Stimulated activated naive B cell treated with anti-CD40 and anti-IgM and Interleukin-4, amounts not matched to agents 10 μg/mL and 1 μg/mL and 100 μg/mL, for 72 hours (primary cell): ENCODE data around the gene PRKAR2A.
A peak's percentile ranks its signal among the peaks of the same experiment; 100 is the strongest.
"Not testable (repeated sequence)": the region's sequence is repeated elsewhere in the genome, so short reads cannot be mapped to it uniquely, and the experiment has no call there.

Experiments used
- ATAC-seq, 2 donors: fragments of 150-1000 bp; cut with Tn5 transposase; replicated peaks; 2 replicates each; pipeline ENCODE4 v1.10.0; 2021; ENCODE audit warnings: moderate library complexity in 1 of 2
- DNase-seq: peaks from one replicate; pipeline ENCODE4 v3.0.0; 2021
- H3K27ac Mint-ChIP-seq: one replicate; pipeline ENCODE4 v1.8.0; 2022; ENCODE audit warnings: mild to moderate bottlenecking, mixed read lengths
- H3K27me3 Mint-ChIP-seq, 2 donors: one replicate each; pipeline ENCODE4 v1.8.0; 2022; ENCODE audit warnings: mixed read lengths in 2 of 2
- H3K36me3 Mint-ChIP-seq, 2 donors: one replicate each; pipeline ENCODE4 v1.8.0; 2022; ENCODE audit warnings: mixed read lengths in 2 of 2, mild to moderate bottlenecking in 1 of 2
- H3K4me1 Mint-ChIP-seq, 2 donors: one replicate each; pipeline ENCODE4 v1.8.0; 2022; ENCODE audit warnings: mixed read lengths in 2 of 2, mild to moderate bottlenecking in 1 of 2
- H3K4me3 Mint-ChIP-seq, 2 donors: one replicate each; pipeline ENCODE4 v1.8.0; 2022; ENCODE audit warnings: mild to moderate bottlenecking in 2 of 2, mixed read lengths in 2 of 2, moderate library complexity in 1 of 2
- H3K9me3 Mint-ChIP-seq, 2 donors: one replicate each; pipeline ENCODE4 v1.8.0; 2022; ENCODE audit warnings: mixed read lengths in 2 of 2, mild to moderate bottlenecking in 1 of 2

Gene PRKAR2A

GRCh38 chr3:48856469-48856868 lies 8.8 kb upstream of the PRKAR2A start:
- Mint-ChIP-seq H3K27me3 (no peaks in the 10 kb centered on the region), H3K27ac (no peak overlapping the region), H3K36me3 (peaks cover 18% of the 10 kb centered on the region in 2 donors), H3K4me1 (peaks cover 6 to 13% of the 10 kb centered on the region in 2 donors), H3K9me3 (no peaks in the 10 kb centered on the region), H3K4me3 (no peak overlapping the region)
- DNase-seq, result no peak
- no peak for ATAC-seq

GRCh38 chr3:48855681-48856447 lies 8.2 kb upstream of the PRKAR2A start:
- DNase-seq (no peak), ATAC-seq (no peak)
- Mint-ChIP-seq H3K4me3 (no peak overlapping the region), H3K27ac (no peak overlapping the region), H3K4me1 (peaks cover 6 to 13% of the 10 kb centered on the region in 2 donors), H3K9me3 (no peaks in the 10 kb centered on the region), H3K36me3 (peaks cover 18% of the 10 kb centered on the region in 2 donors), H3K27me3 (no peaks in the 10 kb centered on the region)

GRCh38 chr3:48852151-48852550 lies 4.5 kb upstream of the PRKAR2A start:
- no peaks in the 10 kb centered on the region for H3K36me3 Mint-ChIP-seq
- H3K27ac Mint-ChIP-seq, result no peak overlapping the region
- ATAC-seq, result no peak
- H3K9me3 Mint-ChIP-seq, result no peaks in the 10 kb centered on the region
- peaks cover 5 to 19% of the 10 kb centered on the region in 2 donors for H3K4me1 Mint-ChIP-seq
- H3K4me3 Mint-ChIP-seq, result no peak overlapping the region
- H3K27me3 Mint-ChIP-seq, result no peaks in the 10 kb centered on the region
- no peak for DNase-seq

- DNase-seq (no peak), ATAC-seq (no peak)
- Mint-ChIP-seq H3K4me1 (peaks cover 5 to 19% of the 10 kb centered on the region in 2 donors), H3K36me3 (no peaks in the 10 kb centered on the region), H3K9me3 (no peaks in the 10 kb centered on the region), H3K4me3 (no peak overlapping the region), H3K27me3 (no peaks in the 10 kb centered on the region), H3K27ac (no peak overlapping the region)
Observed at GRCh38 chr3:48851407-48851806, 3.7 kb upstream of the PRKAR2A start.

- no peak for ATAC-seq
- no peak overlapping the region for H3K27ac Mint-ChIP-seq
- H3K4me3 Mint-ChIP-seq, result no peak overlapping the region
- no peaks in the 10 kb centered on the region for H3K27me3 Mint-ChIP-seq
- H3K4me1 Mint-ChIP-seq, result peaks cover 7 to 25% of the 10 kb centered on the region in 2 donors
- H3K9me3 Mint-ChIP-seq, result no peaks in the 10 kb centered on the region
- H3K36me3 Mint-ChIP-seq, result no peaks in the 10 kb centered on the region
- no peak for DNase-seq
Observed at GRCh38 chr3:48848816-48849515, 1.3 kb upstream of the PRKAR2A start.

- peak; percentile 48 to 61 for ATAC-seq
- DNase-seq, result peak; percentile 38
- H3K4me1 Mint-ChIP-seq, result peaks cover 7 to 22% of the 10 kb centered on the region in 2 donors
- H3K27me3 Mint-ChIP-seq, result no peaks in the 10 kb centered on the region
- H3K9me3 Mint-ChIP-seq, result no peaks in the 10 kb centered on the region
- peak overlapping the region; percentile 96 for H3K27ac Mint-ChIP-seq
- peaks cover 2 to 5% of the 10 kb centered on the region in 2 donors for H3K36me3 Mint-ChIP-seq
- H3K4me3 Mint-ChIP-seq, result peak overlapping the region; percentile 90 to 98
Observed at GRCh38 chr3:48847053-48847503, 596 bp downstream of the PRKAR2A start.

GRCh38 chr3:48845170-48845569 lies 2.5 kb downstream of the PRKAR2A start:
- H3K27ac Mint-ChIP-seq, result no peak overlapping the region
- no peak for DNase-seq
- no peaks in the 10 kb centered on the region for H3K9me3 Mint-ChIP-seq
- no peak for ATAC-seq
- peaks cover 7 to 20% of the 10 kb centered on the region in 2 donors for H3K4me1 Mint-ChIP-seq
- peaks cover 2 to 5% of the 10 kb centered on the region in 2 donors for H3K36me3 Mint-ChIP-seq
- no peaks in the 10 kb centered on the region for H3K27me3 Mint-ChIP-seq
- peak overlapping the region; percentile 8 to 13 for H3K4me3 Mint-ChIP-seq

GRCh38 chr3:48837163-48837562 lies 10.5 kb downstream of the PRKAR2A start:
- peaks cover 12 to 28% of the 10 kb centered on the region in 2 donors for H3K4me1 Mint-ChIP-seq
- no peak for DNase-seq
- ATAC-seq, result peak in 1 of 2 donors; percentile 43
- H3K27ac Mint-ChIP-seq, result no peak overlapping the region
- no peak overlapping the region for H3K4me3 Mint-ChIP-seq
- H3K9me3 Mint-ChIP-seq, result no peaks in the 10 kb centered on the region
- no peaks in the 10 kb centered on the region for H3K27me3 Mint-ChIP-seq
- peaks cover 12 to 18% of the 10 kb centered on the region in 2 donors for H3K36me3 Mint-ChIP-seq

GRCh38 chr3:48835650-48836366 lies 11.9 kb downstream of the PRKAR2A start:
- peaks cover 12 to 18% of the 10 kb centered on the region in 2 donors for H3K36me3 Mint-ChIP-seq
- no peaks in the 10 kb centered on the region for H3K27me3 Mint-ChIP-seq
- no peaks in the 10 kb centered on the region for H3K9me3 Mint-ChIP-seq
- H3K27ac Mint-ChIP-seq, result no peak overlapping the region
- ATAC-seq (no peak), DNase-seq (no peak)
- H3K4me1 Mint-ChIP-seq, result peaks cover 12 to 28% of the 10 kb centered on the region in 2 donors
- H3K4me3 Mint-ChIP-seq, result no peak overlapping the region

GRCh38 chr3:48832684-48833083 lies 15.0 kb downstream of the PRKAR2A start:
- peaks cover 7 to 13% of the 10 kb centered on the region in 2 donors for H3K4me1 Mint-ChIP-seq
- no peak overlapping the region for H3K4me3 Mint-ChIP-seq
- no peaks in the 10 kb centered on the region for H3K9me3 Mint-ChIP-seq
- H3K36me3 Mint-ChIP-seq, result peaks cover 7 to 12% of the 10 kb centered on the region in 2 donors
- DNase-seq (no peak), ATAC-seq (no peak)
- H3K27ac Mint-ChIP-seq, result no peak overlapping the region
- H3K27me3 Mint-ChIP-seq, result no peaks in the 10 kb centered on the region

GRCh38 chr3:48830715-48831114 lies 17.0 kb downstream of the PRKAR2A start:
- DNase-seq, result no peak
- peaks cover 9 to 13% of the 10 kb centered on the region in 2 donors for H3K4me1 Mint-ChIP-seq
- no peaks in the 10 kb centered on the region for H3K27me3 Mint-ChIP-seq
- no peak for ATAC-seq
- H3K36me3 Mint-ChIP-seq, result peaks cover 5 to 9% of the 10 kb centered on the region in 2 donors
- H3K9me3 Mint-ChIP-seq, result no peaks in the 10 kb centered on the region
- no peak overlapping the region for H3K4me3 Mint-ChIP-seq
- H3K27ac Mint-ChIP-seq, result no peak overlapping the region

GRCh38 chr3:48829525-48829924 lies 18.1 kb downstream of the PRKAR2A start:
- DNase-seq, ATAC-seq, H3K27me3 Mint-ChIP-seq, H3K27ac Mint-ChIP-seq, H3K36me3 Mint-ChIP-seq, H3K9me3 Mint-ChIP-seq, H3K4me3 Mint-ChIP-seq: not testable (repeated sequence)
- peaks cover 9 to 11% of the 10 kb centered on the region in 2 donors for H3K4me1 Mint-ChIP-seq

GRCh38 chr3:48827874-48828273 lies 19.8 kb downstream of the PRKAR2A start:
- not testable (repeated sequence) for DNase-seq, H3K9me3 Mint-ChIP-seq, H3K27me3 Mint-ChIP-seq, H3K4me3 Mint-ChIP-seq, H3K27ac Mint-ChIP-seq, ATAC-seq
- Mint-ChIP-seq H3K4me1 (peaks cover 11 to 14% of the 10 kb centered on the region in 2 donors), H3K36me3 (peaks cover 6 to 15% of the 10 kb centered on the region in 2 donors)

GRCh38 chr3:48826451-48826850 lies 21.2 kb downstream of the PRKAR2A start:
- Mint-ChIP-seq H3K4me1 (peaks cover 11 to 14% of the 10 kb centered on the region in 2 donors), H3K27ac (no peak overlapping the region), H3K36me3 (peaks cover 6 to 15% of the 10 kb centered on the region in 2 donors), H3K9me3 (peaks cover 0 to 1% of the 10 kb centered on the region in 2 donors), H3K27me3 (no peaks in the 10 kb centered on the region), H3K4me3 (no peak overlapping the region)
- DNase-seq (no peak), ATAC-seq (peak; percentile 75 to 87)
